ENCODE measurements around the gene NEU1. TPM values are rescaled to one million over a fixed set of nuclear protein-coding genes. Genes with fewer than 3 reads are reported as not detected.
"Not testable (repeated sequence)": the region's sequence is repeated elsewhere in the genome, so short reads cannot be mapped to it uniquely, and the experiment has no call there.

Gene NEU1
- total RNA-seq, 1 donor from 2014 or later: 26.0 TPM

- DNase-seq (ENCODE audit: extremely low spot score in 2 of 2): peak; percentile 100
- no peaks in the 10 kb centered on the region for H3K9me3 ChIP-seq
- no peaks in the 10 kb centered on the region for H3K27me3 ChIP-seq
- peaks cover 60% of the 10 kb centered on the region for H3K4me1 ChIP-seq
- H3K4me3 ChIP-seq: peak within 1 kb of the TSS; percentile 54 to 77
- intact Hi-C loops (cut with DNase I): no loop called here
- H3K36me3 ChIP-seq: peaks cover 0 to 5% of the 10 kb centered on the region in 2 donors
- peak within 1 kb of the TSS; percentile 100 for H3K27ac ChIP-seq
- TF ChIP-seq POLR2AphosphoS5 (IDR thresholded peaks at IDR 0.05; ENCODE audit: insufficient read depth in 1 of 2, low read depth in 1 of 2) (peak; percentile 100), POLR2A (IDR thresholded peaks at IDR 0.05) (peak; percentile 100)
- TF ChIP-seq, protein P1, sequence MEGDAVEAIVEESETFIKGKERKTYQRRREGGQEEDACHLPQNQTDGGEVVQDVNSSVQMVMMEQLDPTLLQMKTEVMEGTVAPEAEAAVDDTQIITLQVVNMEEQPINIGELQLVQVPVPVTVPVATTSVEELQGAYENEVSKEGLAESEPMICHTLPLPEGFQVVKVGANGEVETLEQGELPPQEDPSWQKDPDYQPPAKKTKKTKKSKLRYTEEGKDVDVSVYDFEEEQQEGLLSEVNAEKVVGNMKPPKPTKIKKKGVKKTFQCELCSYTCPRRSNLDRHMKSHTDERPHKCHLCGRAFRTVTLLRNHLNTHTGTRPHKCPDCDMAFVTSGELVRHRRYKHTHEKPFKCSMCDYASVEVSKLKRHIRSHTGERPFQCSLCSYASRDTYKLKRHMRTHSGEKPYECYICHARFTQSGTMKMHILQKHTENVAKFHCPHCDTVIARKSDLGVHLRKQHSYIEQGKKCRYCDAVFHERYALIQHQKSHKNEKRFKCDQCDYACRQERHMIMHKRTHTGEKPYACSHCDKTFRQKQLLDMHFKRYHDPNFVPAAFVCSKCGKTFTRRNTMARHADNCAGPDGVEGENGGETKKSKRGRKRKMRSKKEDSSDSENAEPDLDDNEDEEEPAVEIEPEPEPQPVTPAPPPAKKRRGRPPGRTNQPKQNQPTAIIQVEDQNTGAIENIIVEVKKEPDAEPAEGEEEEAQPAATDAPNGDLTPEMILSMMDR (IDR thresholded peaks at IDR 0.05): peak in 2 of 3 experiments; percentile 25 to 31
These were observed 35.1 kb downstream of the NEU1 start, which contains the start of gene HSPA1B for GRCh38 chr6:31827286-31828079. HSPA1B (plus strand) TSS chr6:31827738; CDS start chr6:31827951, 213 bp downstream.

- peak in 1 of 2 donors; percentile 98 for DNase-seq (ENCODE audit: extremely low spot score in 2 of 2)
- no peaks in the 10 kb centered on the region for H3K9me3 ChIP-seq
- H3K4me1 ChIP-seq: peaks cover 57% of the 10 kb centered on the region
- H3K27me3 ChIP-seq: no peaks in the 10 kb centered on the region
- H3K27ac ChIP-seq: peak overlapping the region; percentile 100
- intact Hi-C loops (cut with DNase I): no loop called here
- TF ChIP-seq POLR2AphosphoS5 (IDR thresholded peaks at IDR 0.05; ENCODE audit: insufficient read depth in 1 of 2, low read depth in 1 of 2) (peak in 1 of 2 donors; percentile 14), POLR2A (IDR thresholded peaks at IDR 0.05) (peak in 1 of 2 donors; percentile 65)
- TF ChIP-seq, protein P1 (IDR thresholded peaks at IDR 0.05): no peak
- peak overlapping the region; percentile 54 to 77 for H3K4me3 ChIP-seq
- peaks cover 0 to 4% of the 10 kb centered on the region in 2 donors for H3K36me3 ChIP-seq
These were observed 35.8 kb downstream of the NEU1 start for GRCh38 chr6:31826793-31827285.

DNA sequence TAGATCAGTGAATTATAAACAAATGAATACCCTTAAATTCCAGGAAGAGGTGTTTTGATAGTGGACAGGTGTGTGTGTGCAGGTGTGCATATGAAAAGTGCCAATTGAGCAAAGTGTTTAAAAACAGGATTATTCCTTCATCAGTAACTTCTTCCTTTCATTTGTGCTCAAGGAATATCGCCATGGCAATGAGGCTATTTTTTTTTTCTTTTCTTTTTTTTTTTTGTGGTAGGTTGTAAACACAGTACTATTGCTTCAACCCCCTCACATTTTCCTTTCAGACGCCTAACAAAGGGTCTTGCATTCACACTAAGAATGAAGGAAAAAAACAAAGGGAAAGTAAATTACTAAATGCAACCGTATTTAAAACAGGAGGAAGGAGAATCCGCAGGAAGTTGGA is 37.1 kb downstream of the NEU1 start:
- Histone ChIP-seq H3K9me3 (no peaks in the 10 kb centered on the region), H3K27ac (peak overlapping the region; percentile 100), H3K4me1 (peaks cover 55% of the 10 kb centered on the region), H3K4me3 (no peak overlapping the region), H3K27me3 (no peaks in the 10 kb centered on the region), H3K36me3 (no peaks in the 10 kb centered on the region)
- intact Hi-C loops (cut with DNase I): no loop called here
- no peak for DNase-seq (ENCODE audit: extremely low spot score in 2 of 2)
- no peak for TF ChIP-seq POLR2AphosphoS5 (IDR thresholded peaks at IDR 0.05; ENCODE audit: insufficient read depth in 1 of 2, low read depth in 1 of 2)

GRCh38 chr6:31823592-31824196 is 38.9 kb downstream of the NEU1 start:
- H3K9me3 ChIP-seq; H3K27me3 ChIP-seq; intact Hi-C loops (cut with DNase I); DNase-seq (ENCODE audit: extremely low spot score in 2 of 2); H3K36me3 ChIP-seq; H3K4me3 ChIP-seq: not testable (repeated sequence)
- H3K4me1 ChIP-seq: peaks cover 73% of the 10 kb centered on the region
- peak overlapping the region; percentile 100 for H3K27ac ChIP-seq

DNA sequence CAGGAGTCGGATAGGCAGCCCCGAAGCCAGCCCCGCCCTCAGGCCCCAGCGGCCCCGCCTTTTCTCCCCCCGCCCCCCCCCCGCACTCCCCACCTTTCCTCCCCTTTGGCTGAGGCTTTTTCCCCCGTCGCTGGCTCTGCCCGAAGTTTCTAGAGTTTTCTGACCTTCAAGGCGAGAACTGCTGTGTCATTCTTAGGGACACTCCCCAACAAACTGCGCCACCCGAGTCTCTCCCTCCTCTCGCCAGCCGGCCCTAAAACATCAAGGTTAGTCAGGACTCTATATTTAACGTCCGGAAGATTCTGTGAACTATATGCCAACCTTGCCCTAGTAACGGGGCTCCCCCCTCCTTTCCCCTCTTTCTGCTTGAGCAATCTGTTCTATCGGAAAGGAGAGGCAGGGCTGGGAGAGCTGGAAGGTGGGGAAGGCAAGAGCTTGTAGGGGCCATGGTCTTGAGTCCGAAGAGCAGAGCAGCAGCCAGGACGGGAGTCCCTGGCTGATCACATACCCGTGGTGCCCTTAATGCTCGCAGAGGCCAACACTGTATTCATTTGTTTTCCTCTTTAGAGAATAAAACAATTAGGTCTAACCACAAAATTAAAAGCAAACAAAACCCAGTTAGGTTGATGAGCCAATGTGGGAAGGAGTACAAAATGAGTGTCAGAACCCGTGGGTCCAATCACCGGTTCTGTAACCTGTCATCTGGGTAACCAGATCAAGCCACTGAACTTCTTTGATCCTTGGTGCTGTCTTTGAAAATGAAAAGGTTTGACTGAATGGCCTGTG is 40.4 kb downstream of the NEU1 start:
- no peaks in the 10 kb centered on the region for H3K9me3 ChIP-seq
- H3K27ac ChIP-seq: peak overlapping the region; percentile 100
- H3K4me1 ChIP-seq: peaks cover 85% of the 10 kb centered on the region
- intact Hi-C loops (cut with DNase I): no loop called here
- H3K27me3 ChIP-seq: no peaks in the 10 kb centered on the region
- TF ChIP-seq POLR2A (IDR thresholded peaks at IDR 0.05) (peak; percentile 35 to 89), POLR2AphosphoS5 (IDR thresholded peaks at IDR 0.05; ENCODE audit: insufficient read depth in 1 of 2, low read depth in 1 of 2) (peak; percentile 74 to 97)
- TF ChIP-seq, protein P1 (IDR thresholded peaks at IDR 0.05): no peak
- peak in 1 of 2 donors; percentile 97 for DNase-seq (ENCODE audit: extremely low spot score in 2 of 2)
- H3K4me3 ChIP-seq: peak overlapping the region; percentile 50 to 54
- no peaks in the 10 kb centered on the region for H3K36me3 ChIP-seq

Data from vagina (tissue), 2 donors.